ENCODE results near the gene ROR2.

DNA sequence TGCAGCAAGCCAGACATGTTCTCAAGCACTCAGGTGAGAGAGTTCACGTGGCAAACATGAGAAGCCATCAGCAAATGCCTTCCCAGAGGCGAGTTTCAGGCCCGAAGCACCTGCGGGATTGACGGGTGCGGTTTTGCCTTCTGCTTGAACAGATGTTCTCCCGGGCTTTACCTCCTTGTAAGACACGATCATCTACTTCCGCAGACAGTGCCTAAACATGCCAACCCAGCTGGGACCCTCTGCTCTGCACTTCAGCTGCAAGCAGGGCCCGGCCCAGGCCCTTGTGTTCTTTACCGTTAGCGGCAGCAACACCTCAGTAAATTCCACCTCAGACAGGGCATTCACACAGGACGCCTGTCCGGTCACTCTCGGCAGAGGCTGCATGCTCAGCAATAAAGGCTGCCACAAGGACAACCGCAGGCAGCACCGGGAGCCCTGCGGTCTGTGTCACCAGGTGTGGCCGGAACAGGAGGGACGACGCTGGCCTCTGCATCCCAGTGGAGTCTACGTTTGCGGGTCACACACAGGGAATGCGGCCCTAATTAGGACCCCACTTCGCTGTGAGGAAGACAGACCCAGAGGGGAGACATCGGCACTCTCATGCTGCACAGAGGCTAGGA, 139.6 kb downstream of the ROR2 start:
- TF ChIP-seq, protein P1, sequence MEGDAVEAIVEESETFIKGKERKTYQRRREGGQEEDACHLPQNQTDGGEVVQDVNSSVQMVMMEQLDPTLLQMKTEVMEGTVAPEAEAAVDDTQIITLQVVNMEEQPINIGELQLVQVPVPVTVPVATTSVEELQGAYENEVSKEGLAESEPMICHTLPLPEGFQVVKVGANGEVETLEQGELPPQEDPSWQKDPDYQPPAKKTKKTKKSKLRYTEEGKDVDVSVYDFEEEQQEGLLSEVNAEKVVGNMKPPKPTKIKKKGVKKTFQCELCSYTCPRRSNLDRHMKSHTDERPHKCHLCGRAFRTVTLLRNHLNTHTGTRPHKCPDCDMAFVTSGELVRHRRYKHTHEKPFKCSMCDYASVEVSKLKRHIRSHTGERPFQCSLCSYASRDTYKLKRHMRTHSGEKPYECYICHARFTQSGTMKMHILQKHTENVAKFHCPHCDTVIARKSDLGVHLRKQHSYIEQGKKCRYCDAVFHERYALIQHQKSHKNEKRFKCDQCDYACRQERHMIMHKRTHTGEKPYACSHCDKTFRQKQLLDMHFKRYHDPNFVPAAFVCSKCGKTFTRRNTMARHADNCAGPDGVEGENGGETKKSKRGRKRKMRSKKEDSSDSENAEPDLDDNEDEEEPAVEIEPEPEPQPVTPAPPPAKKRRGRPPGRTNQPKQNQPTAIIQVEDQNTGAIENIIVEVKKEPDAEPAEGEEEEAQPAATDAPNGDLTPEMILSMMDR (conservative IDR thresholded peaks at IDR 0.05; ENCODE audit: low read length) = no peak
- TF ChIP-seq EZH2phosphoT487 (IDR thresholded peaks at IDR 0.05; ENCODE audit: borderline replicate concordance) = no peak
